ENCODE results near the gene SDR42E1. TPM values are rescaled to one million over a fixed set of nuclear protein-coding genes. Genes with fewer than 3 reads are reported as not detected.

SDR42E1 gene
- total and polyA plus RNA-seq, 4 donors, result 1.9 to 6.5 (median 3.3) TPM

- DNase-seq (ENCODE audit: low spot score), result no peak
- no peaks in the 10 kb centered on the region for H3K36me3 ChIP-seq (ENCODE audit: control insufficient read depth in 4 of 4, insufficient read depth in 3 of 4, low read depth in 1 of 4, low read length in 3 of 4)
- H3K4me3 ChIP-seq (ENCODE audit: low read depth in 1 of 3, low read length in 3 of 3), result no peak overlapping the region
- WGBS, result 42% methylated on average over 6 of the region's 6 CpGs
- no peaks in the 10 kb centered on the region for H3K9me3 ChIP-seq (ENCODE audit: control insufficient read depth in 4 of 4, low read length in 3 of 4)
- TF ChIP-seq SP1 (IDR thresholded peaks at IDR 0.05), result no peak
- no peak for TF ChIP-seq REST (IDR thresholded peaks at IDR 0.05)
- H3K9ac ChIP-seq (ENCODE audit: low read depth in 1 of 2, low read length in 2 of 2), result no peak overlapping the region
- peak overlapping the region; percentile 13 to 51 for H3K27ac ChIP-seq (ENCODE audit: low read depth in 1 of 2, low read length in 2 of 2)
- H3K4me1 ChIP-seq (ENCODE audit: control insufficient read depth in 4 of 4, insufficient read depth in 4 of 4, low read length in 3 of 4), result peaks cover 6 to 51% (median 31%) of the 10 kb centered on the region in 4 donors
- no peaks in the 10 kb centered on the region for H3K27me3 ChIP-seq (ENCODE audit: control insufficient read depth in 4 of 4, insufficient read depth in 4 of 4, low read length in 3 of 4)
Observed at GRCh38 chr16:82043680-82044584, 32.7 kb upstream of the SDR42E1 start.

GRCh38 chr16:82042846-82043245 lies 31.6 kb upstream of the SDR42E1 start:
- DNase-seq (ENCODE audit: low spot score), result no peak
- no peaks in the 10 kb centered on the region for H3K27me3 ChIP-seq (ENCODE audit: control insufficient read depth in 4 of 4, insufficient read depth in 4 of 4, low read length in 3 of 4)
- H3K4me1 ChIP-seq (ENCODE audit: control insufficient read depth in 4 of 4, insufficient read depth in 4 of 4, low read length in 3 of 4), result peaks cover 11 to 50% (median 30%) of the 10 kb centered on the region in 4 donors
- no peak overlapping the region for H3K9ac ChIP-seq (ENCODE audit: low read depth in 1 of 2, low read length in 2 of 2)
- H3K9me3 ChIP-seq (ENCODE audit: control insufficient read depth in 4 of 4, low read length in 3 of 4), result no peaks in the 10 kb centered on the region
- 86% methylated on average over 2 of the region's 2 CpGs for WGBS
- H3K27ac ChIP-seq (ENCODE audit: low read depth in 1 of 2, low read length in 2 of 2), result no peak overlapping the region
- no peak overlapping the region for H3K4me3 ChIP-seq (ENCODE audit: low read depth in 1 of 3, low read length in 3 of 3)
- no peak for TF ChIP-seq SP1 (IDR thresholded peaks at IDR 0.05)
- no peak for TF ChIP-seq CTCF (IDR thresholded peaks at IDR 0.05; ENCODE audit: low read depth, low read length, missing input control)
- no peak for TF ChIP-seq MAX (IDR thresholded peaks at IDR 0.05)
- no peak for TF ChIP-seq RAD21 (IDR thresholded peaks at IDR 0.05)
- no peak for TF ChIP-seq JUND (IDR thresholded peaks at IDR 0.05)
- no peaks in the 10 kb centered on the region for H3K36me3 ChIP-seq (ENCODE audit: control insufficient read depth in 4 of 4, insufficient read depth in 3 of 4, low read depth in 1 of 4, low read length in 3 of 4)

GRCh38 chr16:82042144-82042543 lies 30.9 kb upstream of the SDR42E1 start:
- Histone ChIP-seq H3K4me3 (ENCODE audit: low read depth in 1 of 3, low read length in 3 of 3) (no peak overlapping the region), H3K36me3 (ENCODE audit: control insufficient read depth in 4 of 4, insufficient read depth in 3 of 4, low read depth in 1 of 4, low read length in 3 of 4) (no peaks in the 10 kb centered on the region), H3K4me1 (ENCODE audit: control insufficient read depth in 4 of 4, insufficient read depth in 4 of 4, low read length in 3 of 4) (peaks cover 9 to 47% (median 25%) of the 10 kb centered on the region in 4 donors), H3K9ac (ENCODE audit: low read depth in 1 of 2, low read length in 2 of 2) (no peak overlapping the region), H3K27ac (ENCODE audit: low read depth in 1 of 2, low read length in 2 of 2) (no peak overlapping the region), H3K27me3 (ENCODE audit: control insufficient read depth in 4 of 4, insufficient read depth in 4 of 4, low read length in 3 of 4) (no peaks in the 10 kb centered on the region), H3K9me3 (ENCODE audit: control insufficient read depth in 4 of 4, low read length in 3 of 4) (no peaks in the 10 kb centered on the region)
- 93% methylated on average over 8 of the region's 8 CpGs for WGBS
- DNase-seq (ENCODE audit: low spot score), result no peak
- TF ChIP-seq CTCF (IDR thresholded peaks at IDR 0.05; ENCODE audit: low read depth, low read length, missing input control) (no peak), ZBTB33 (IDR thresholded peaks at IDR 0.05) (no peak), TAF1 (conservative IDR thresholded peaks at IDR 0.05) (no peak), RXRA (IDR thresholded peaks at IDR 0.05) (no peak), HNF4G (IDR thresholded peaks at IDR 0.05) (no peak), HNF4A (conservative IDR thresholded peaks at IDR 0.05) (no peak), ATF3 (IDR thresholded peaks at IDR 0.05) (no peak), MAX (IDR thresholded peaks at IDR 0.05) (no peak), NR2F2 (IDR thresholded peaks at IDR 0.05) (no peak), SP1 (IDR thresholded peaks at IDR 0.05) (no peak), FOXA2 (IDR thresholded peaks at IDR 0.05) (no peak), YY1 (IDR thresholded peaks at IDR 0.05) (no peak), JUND (IDR thresholded peaks at IDR 0.05) (no peak), FOXA1 (IDR thresholded peaks at IDR 0.05) (no peak)
